Fibroblast of skin of right quadriceps (primary cell): ENCODE results near the gene DST.

Experiments used
- DNase-seq: peaks from one replicate; pipeline ENCODE4 v3.0.0-alpha.2; 2013

The DST gene

GRCh38 chr6:56535626-56536025, 107.1 kb downstream of the DST start:
- no peak for DNase-seq

GRCh38 chr6:56534680-56535419, 107.8 kb downstream of the DST start:
- DNase-seq: no peak

DNA sequence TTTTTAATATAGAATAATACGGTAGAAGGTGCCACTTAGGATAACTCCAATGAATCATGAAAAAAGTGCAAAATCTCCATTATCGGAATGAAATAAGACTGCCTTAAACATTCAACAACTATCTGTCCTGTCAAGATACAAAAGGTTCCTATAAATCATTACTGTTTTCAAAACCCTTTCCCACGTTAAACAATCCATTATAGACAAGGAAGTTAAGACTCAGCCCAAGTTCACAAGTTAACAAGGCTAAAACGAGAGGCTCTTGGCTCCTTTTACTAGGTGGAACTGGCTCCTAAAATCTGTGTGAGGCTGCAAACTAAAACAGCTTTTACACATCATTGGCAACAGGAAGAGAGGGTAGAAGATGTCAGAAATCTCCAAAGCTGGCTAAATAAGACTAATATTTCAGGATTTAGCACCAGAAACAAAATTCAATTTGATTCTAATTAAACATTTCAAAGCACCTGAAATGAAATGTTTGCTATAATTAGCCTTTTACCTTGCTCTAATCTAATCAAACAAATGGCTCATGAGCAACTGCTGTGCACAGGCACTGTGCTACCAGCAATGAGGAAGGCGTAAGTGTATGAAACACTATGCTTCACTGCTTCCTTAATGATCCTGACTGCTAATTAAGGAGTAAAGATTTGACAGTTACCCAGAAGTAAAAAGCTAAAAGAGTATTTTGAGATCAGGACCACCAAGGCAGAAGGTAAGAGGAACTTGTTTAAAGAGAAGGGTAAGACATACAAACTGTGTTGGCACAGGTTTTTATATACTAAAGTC, 109.7 kb downstream of the DST start:
- DNase-seq: no peak

DNA sequence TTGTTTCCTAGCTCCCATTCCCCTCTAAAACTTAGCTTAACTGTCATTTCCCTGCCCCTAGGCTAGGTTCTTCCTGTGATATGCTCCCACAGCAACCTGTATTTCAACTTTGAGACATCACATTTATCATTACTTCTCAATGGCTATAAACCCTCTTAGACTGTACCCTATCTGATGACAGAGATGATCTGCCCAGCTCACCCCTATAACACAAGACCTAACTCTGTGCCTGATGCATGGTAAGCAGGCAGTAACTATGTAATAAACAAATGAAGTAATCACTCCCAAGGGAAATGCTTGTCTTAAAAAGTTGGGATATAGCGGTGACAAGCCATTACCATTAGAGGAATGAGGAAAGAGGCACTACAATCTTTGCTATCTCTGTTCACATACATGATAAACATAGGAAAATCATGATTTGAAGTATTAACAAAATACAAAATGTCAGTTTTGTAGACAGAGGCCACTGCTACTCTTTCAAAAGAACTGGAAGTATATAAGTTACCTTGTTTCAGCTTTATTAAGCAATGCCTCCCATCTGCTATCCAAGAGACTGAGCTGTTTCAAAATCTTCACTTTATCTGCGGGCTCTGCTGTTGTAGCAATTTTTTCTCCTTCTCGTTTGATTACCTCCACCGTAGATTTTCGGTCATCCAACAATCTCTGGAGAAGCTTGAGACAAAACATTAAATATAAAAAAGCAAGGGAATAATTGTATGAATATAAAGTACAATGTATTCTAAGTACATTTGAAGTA, 110.7 kb downstream of the DST start:
- DNase-seq: no peak

GRCh38 chr6:56529594-56530191, 113.0 kb downstream of the DST start:
- peak; percentile 54 for DNase-seq

GRCh38 chr6:56528412-56528841, 114.3 kb downstream of the DST start:
- DNase-seq: peak; percentile 96

DNA sequence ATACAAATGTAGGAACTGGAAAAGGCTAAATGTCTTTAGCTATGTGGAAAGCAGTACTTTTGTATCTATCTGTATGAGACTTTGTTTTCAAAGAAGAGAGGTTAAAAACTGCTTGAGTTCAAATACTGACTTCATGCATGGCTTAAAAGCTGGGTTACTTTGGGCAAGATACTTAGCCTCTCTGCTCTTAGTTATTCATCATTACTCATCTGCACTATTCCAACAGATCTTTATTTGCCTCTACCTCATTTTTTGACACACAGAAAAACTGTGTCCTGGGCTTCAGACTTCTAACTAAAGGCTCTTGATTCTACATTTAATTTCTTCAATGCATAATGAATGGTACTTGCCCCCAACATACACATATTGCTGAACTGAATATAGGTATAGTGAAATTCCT, 114.8 kb downstream of the DST start:
- DNase-seq: no peak

- DNase-seq: no peak
Measured at GRCh38 chr6:56526860-56527544, 115.7 kb downstream of the DST start.

DNA sequence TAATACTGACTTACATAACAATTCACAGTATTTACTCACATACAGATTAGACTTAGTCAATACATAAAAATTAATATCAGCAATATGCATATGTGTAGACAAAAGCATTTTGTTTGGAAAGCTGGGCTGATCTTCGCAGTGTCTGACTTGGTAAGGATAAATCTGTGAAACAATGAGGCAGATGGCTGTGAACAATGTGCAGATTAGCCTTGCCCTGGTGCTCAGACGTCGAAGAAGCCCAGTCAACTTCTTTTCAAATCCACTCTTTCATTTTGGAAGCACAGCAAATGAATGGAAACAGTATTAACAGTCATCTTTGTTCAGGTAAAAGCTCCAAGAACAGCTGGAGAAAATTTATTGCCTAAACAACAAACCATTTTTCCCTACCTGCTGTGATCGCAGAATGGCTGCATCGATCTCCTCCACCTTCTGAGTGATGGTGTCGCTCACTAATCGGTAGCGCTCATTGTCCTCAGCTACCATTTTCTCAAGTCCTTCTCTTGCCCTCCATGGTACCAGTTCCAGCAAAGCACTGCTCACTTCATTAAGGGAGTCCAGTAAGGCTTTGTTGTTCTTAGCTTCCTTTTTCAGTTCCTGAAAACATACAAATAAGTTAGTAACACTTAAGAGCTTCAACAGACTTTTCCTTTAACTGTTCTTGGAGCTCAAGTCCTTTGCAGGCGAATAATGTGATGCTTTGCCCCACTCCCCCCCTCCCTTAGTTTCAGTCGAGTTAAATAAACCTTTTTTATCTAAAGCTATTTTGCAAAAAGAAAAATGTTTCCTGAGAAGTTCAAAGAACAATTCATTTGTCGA, 116.5 kb downstream of the DST start:
- DNase-seq: no peak

DNA sequence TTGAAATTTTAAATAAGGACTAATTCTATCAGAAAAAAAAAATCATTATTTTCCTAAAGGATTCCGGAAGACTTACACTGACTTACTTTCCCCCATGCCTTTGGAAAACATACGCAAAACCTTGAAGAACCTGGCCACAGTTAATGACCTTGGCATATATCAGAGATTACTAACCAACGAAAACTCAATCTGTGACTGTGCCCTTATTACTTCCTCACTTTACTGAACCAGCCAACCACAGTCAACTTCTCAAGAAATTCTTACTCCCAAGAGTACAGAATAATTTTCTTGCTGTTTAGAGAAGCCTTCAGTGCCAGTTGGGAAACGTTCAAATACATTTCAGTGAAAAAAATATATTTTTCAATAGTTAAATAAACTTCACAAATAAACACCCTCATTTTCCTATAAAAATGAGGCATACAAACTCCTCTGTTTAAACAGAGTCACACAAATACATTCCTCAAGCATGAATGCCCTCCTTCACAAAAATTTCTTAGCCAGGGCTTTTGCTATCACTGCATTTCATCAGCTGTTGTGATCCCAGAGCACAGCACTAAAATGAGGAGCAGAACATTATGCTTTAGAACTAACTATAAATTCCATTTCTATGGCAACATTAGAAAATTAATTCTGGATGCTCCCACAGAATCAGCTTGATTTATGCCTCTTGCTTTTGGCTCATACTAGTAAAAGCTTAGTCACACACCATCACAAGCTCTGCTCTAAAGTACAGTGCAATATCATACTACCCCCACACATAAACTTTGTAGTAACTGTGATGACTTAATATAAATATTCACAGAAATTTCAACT, 117.6 kb downstream of the DST start:
- peak; percentile 98 for DNase-seq

DNA sequence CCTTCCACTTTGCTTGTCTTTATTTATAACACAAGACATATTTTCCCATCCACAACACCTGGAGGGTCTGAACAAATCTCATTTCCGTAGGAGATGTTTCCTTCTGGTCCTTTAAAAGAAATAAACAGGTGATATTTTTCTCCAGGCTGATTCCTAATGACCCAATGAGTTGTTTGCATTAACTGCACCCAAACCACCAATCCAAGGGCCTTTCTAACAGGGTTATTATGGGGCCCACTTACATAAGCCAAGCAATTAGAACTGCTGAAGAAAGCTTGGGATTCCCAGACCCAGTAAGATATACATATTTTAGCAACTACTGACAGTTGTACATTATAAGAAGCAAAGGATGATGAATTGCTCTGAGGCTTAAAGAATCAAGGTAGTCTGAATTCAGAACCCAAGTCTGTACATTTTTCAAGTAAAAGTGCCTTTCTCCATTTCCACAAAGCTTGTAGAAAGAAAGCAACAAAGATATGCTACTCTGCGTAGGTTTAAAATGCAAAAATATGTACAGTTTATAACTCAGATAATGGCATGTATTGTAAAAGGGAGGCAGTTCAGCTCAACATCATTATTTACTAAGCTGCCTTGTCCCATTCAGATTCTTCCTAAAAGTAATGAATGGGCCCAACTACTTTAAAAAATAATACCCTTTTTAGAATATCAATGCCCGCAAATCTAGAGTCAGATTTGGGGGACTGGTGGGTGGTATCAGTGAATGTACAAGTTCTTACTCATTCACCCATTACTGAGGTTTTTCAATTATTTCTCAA, 120.0 kb downstream of the DST start:
- DNase-seq: no peak

GRCh38 chr6:56521976-56522375, 120.7 kb downstream of the DST start:
- peak; percentile 44 for DNase-seq

DNA sequence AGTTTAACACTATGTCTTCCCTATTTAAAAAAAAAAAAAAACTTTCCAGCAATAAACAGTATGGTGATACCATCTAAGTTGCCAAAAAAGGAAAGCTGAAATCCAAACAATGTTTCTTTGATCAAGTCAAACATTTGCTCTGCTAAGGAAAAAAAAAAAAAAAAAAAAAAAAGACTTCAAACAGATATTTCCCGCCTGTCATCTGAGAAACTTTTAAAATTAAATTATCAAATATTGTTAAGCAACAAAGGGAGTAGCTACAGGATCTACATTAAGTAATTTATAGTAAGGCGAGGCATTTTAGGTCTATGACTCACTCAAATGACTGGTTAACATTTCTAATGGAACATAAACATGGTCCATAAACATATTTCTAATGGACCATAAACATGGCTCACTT, 121.2 kb downstream of the DST start:
- peak; percentile 42 for DNase-seq

GRCh38 chr6:56520218-56520617, 122.5 kb downstream of the DST start:
- DNase-seq: no peak

- no peak for DNase-seq
Measured at GRCh38 chr6:56518995-56519767, 123.5 kb downstream of the DST start.

DNA sequence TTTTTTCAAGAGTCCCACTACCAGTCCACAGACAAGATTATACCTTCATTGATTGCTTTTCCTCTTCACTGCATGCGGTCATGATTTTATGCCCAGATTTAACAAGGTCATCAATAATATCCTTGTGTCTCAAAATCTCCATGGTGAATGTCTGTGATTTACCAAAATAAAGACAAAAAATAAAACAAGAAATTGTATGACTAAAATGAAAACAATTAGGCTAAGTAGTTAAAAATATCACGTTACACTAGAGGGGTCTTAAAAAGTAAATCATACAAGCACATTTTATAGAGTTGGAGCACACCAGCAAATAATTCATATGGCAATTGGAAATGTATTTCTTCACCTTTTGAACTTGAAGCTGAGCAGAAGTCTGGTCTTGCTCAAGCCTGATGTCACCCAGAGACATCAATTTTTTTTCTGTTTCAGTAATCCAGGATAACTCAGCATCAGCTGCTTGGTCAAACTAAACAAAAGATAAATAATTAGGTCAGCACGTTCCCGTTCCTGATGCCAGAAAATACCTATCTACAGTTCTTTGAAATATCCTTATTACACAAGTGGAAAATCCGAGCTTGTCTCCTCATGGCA, 125.4 kb downstream of the DST start:
- DNase-seq: peak; percentile 70

DNA sequence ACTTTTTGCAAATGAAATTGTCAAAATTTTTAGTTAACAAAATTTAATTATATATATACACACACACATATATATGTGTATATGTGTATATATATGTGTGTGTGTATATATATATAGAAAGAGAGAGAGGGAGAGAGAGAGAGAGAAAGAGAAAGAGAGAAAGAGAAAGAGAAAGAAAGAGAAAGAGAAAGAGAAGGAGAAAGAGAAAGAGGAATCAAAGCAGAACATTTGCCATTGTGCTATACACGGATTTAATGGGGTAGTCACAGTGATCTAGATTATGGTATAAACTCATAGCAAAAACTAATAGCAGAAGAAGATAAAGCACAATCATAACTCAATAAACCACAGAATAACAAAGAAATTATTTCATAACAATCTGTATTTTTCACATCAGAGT, 126.7 kb downstream of the DST start:
- DNase-seq: no peak

GRCh38 chr6:56515081-56515905, 127.4 kb downstream of the DST start:
- no peak for DNase-seq
